Chondrocyte (in vitro differentiated cells): ENCODE results near the gene ERCC6L. TPM values are rescaled to one million over a fixed set of nuclear protein-coding genes. Genes with fewer than 3 reads are reported as not detected.
A peak's percentile ranks its signal among the peaks of the same experiment; 100 is the strongest.

Experiments
- DNase-seq: peaks from one replicate; pipeline ENCODE4 v3.0.0; 2021; ENCODE audit warnings: mixed read lengths, low spot score
- H3K27ac Mint-ChIP-seq: one replicate; pipeline ENCODE4 v1.8.0; 2021; ENCODE audit warnings: mild to moderate bottlenecking, moderate library complexity, mixed read lengths; ENCODE audit not compliant: unreplicated experiment
- H3K27me3 Mint-ChIP-seq: 2 replicates; pipeline ENCODE4 v1.8.0; 2021; ENCODE audit warnings: low read depth, mixed read lengths
- H3K36me3 Mint-ChIP-seq: 2 replicates; pipeline ENCODE4 v1.8.0; 2021; ENCODE audit warnings: low read depth, mixed read lengths
- H3K4me1 Mint-ChIP-seq: 2 replicates; pipeline ENCODE4 v1.8.0; 2021; ENCODE audit warnings: low read depth, mild to moderate bottlenecking, mixed read lengths
- H3K4me3 Mint-ChIP-seq: one replicate; pipeline ENCODE4 v1.8.0; 2021; ENCODE audit warnings: mild to moderate bottlenecking, moderate library complexity, mixed read lengths; ENCODE audit not compliant: unreplicated experiment
- H3K9me3 Mint-ChIP-seq: 2 replicates; pipeline ENCODE4 v1.8.0; 2021; ENCODE audit warnings: low read depth, mixed read lengths
- total RNA-seq: library from RNA; stranded (reverse); gene quantifications from 3 replicates; pipeline ENCODE4 v1.2.1, GENCODE V29; 2021
- TF ChIP-seq, protein P1 (sequence below): fragments of 200-600 bp; sonication (generic); IDR thresholded peaks from 2 replicates; pipeline ENCODE4 v1.5.0; 2021; ENCODE audit warnings: antibody characterized with exemption, mild to moderate bottlenecking, moderate library complexity

Gene ERCC6L
- total RNA-seq, 1 donor from 2014 or later = 0.87 TPM

DNA sequence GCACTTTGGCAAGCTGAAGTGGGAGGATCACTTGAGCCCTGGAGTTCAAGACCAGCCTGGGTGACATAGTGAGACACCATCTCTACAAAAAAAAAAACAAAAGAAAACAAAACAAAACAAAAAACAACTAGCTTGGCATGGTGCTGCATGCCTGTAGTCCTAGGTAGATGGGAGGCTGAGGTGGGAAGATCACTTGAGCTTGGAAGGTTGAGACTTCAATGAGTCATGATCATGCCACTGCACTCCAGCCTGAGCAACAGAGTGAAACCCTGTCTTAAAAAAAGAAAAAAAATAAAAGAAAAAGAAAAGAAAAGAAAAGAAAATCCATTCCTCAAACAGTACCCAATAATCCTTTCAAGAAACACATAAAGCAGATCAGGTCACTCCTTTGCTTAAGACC, 14.9 kb upstream of the ERCC6L start:
- H3K9me3 Mint-ChIP-seq = no peaks in the 10 kb centered on the region
- H3K36me3 Mint-ChIP-seq = no peaks in the 10 kb centered on the region
- H3K4me1 Mint-ChIP-seq = peaks cover 17% of the 10 kb centered on the region
- peaks cover 11% of the 10 kb centered on the region for H3K27me3 Mint-ChIP-seq
- DNase-seq = no peak
- TF ChIP-seq, protein P1, sequence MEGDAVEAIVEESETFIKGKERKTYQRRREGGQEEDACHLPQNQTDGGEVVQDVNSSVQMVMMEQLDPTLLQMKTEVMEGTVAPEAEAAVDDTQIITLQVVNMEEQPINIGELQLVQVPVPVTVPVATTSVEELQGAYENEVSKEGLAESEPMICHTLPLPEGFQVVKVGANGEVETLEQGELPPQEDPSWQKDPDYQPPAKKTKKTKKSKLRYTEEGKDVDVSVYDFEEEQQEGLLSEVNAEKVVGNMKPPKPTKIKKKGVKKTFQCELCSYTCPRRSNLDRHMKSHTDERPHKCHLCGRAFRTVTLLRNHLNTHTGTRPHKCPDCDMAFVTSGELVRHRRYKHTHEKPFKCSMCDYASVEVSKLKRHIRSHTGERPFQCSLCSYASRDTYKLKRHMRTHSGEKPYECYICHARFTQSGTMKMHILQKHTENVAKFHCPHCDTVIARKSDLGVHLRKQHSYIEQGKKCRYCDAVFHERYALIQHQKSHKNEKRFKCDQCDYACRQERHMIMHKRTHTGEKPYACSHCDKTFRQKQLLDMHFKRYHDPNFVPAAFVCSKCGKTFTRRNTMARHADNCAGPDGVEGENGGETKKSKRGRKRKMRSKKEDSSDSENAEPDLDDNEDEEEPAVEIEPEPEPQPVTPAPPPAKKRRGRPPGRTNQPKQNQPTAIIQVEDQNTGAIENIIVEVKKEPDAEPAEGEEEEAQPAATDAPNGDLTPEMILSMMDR = no peak
- H3K4me3 Mint-ChIP-seq = no peak overlapping the region
- H3K27ac Mint-ChIP-seq = no peak overlapping the region

DNA sequence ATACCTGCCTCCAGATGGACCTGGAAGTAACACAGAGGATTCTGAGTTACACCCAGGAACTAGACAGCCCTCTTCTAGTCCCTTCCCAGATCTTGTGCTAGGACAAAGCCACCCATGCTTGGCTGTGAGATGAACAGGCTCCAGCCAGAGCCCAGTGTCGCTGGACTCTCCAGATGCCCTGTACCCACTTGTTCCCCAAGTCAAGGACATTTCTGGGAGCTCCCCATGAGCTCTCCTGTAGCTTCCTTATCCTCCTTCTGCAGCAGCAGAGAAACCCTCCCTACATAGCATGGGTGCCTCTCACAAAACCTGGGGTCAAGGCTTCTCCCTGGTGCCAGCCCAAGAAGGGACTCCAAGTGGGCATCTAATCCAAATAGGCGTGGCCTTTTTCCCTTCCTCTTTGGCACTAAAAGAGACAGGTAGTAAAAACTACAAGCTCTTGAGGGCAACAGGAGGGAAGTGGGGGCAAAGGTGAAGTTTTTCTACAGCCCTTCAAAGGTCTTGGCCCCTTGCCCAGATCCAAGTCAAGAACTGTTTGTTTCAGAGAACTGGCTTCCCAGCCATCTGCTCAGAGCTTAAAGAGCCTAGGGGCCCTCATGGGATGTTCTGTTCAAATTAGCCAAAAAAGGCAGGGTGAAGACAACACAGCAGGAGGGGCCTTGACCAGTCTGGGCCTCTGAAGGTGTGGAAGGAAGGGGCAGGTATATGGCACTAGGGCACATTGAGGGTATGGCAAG, 8.5 kb upstream of the ERCC6L start:
- peaks cover 6% of the 10 kb centered on the region for H3K4me1 Mint-ChIP-seq
- H3K9me3 Mint-ChIP-seq = no peaks in the 10 kb centered on the region
- DNase-seq = no peak

DNA sequence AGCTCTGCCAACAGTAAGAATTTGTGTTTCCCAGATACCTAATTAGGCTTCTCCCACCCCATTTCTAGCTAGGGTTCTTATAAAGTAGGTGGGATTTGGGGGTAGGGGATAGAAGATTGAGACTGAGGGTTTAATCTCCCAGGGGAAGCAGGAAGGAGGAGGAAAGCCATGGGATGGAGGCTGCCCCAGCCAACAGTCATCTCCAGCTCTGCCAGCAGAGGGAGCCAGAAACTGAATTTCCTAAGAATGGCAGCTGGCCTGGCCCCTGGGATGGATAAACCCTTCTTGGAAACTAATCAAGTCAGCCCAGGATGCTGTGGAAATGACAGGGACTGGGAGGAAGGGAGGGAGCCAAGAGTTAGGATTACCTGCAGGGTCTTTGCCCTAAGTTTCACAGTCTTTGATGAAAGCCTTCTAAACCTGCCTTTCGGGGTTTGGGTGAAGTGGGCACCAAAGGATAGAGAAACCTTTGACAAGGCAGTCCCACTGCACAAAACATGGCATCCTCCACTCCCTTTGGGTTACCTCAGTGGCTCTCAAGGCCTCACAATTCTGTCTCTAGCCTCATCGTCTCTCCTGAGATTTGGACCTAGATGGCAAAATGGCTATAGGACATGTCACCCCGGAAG, 6.7 kb upstream of the ERCC6L start:
- TF ChIP-seq, protein P1 = peak; percentile 87
- no peak for DNase-seq
- Mint-ChIP-seq H3K36me3 (no peaks in the 10 kb centered on the region), H3K4me3 (no peak overlapping the region), H3K27ac (no peak overlapping the region), H3K4me1 (peaks cover 6% of the 10 kb centered on the region), H3K9me3 (no peaks in the 10 kb centered on the region), H3K27me3 (no peaks in the 10 kb centered on the region)

More for the DNA sequence above, 8.5 kb upstream of the ERCC6L start:
- no peak overlapping the region for H3K4me3 Mint-ChIP-seq
- no peaks in the 10 kb centered on the region for H3K27me3 Mint-ChIP-seq
- TF ChIP-seq, protein P1 = no peak
- no peaks in the 10 kb centered on the region for H3K36me3 Mint-ChIP-seq
- no peak overlapping the region for H3K27ac Mint-ChIP-seq

DNA sequence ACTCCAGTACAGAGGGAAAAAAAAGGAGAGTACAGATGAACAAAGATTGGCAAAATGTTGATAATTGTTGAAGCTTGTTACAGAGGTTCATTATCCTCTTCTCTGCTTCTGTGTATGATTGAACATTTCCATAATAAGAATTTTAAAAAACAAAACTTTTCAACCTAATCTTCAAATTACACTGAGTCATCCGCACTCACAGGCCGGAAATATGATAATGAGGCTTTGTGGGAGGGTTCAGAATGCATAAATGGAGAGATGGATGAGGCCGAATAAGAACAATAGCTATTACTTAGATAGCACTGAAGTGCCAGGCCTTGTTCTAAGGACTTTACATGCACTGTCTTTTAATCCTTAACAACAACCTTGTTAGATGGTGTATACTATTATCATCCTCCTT, 4.6 kb upstream of the ERCC6L start:
- Mint-ChIP-seq H3K27ac (no peak overlapping the region), H3K36me3 (no peaks in the 10 kb centered on the region), H3K27me3 (no peaks in the 10 kb centered on the region), H3K4me1 (peaks cover 6% of the 10 kb centered on the region), H3K4me3 (no peak overlapping the region), H3K9me3 (no peaks in the 10 kb centered on the region)
- TF ChIP-seq, protein P1 = no peak
- DNase-seq = no peak

DNA sequence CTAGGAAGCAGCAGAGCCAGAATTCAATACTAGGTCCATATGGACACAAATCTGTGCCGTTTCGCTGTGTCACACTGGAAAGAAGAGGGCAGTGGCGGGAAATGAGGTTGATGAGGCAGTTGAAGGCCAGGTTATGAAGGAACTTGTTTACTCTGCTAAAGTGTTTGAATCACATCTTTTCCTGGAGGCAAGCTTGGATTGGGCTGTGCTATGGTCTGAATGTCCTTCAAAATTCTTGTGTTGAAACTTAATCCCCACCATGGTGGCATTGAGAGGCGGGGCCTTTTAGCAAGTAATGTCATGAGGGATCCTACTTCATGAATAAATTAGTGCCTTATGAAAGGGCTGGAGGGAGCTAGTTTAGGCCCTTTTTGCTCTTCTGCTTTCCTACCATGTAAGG, 2.1 kb upstream of the ERCC6L start:
- Mint-ChIP-seq H3K4me1 (peaks cover 15% of the 10 kb centered on the region), H3K27me3 (no peaks in the 10 kb centered on the region), H3K36me3 (no peaks in the 10 kb centered on the region), H3K4me3 (no peak overlapping the region), H3K27ac (no peak overlapping the region), H3K9me3 (no peaks in the 10 kb centered on the region)
- TF ChIP-seq, protein P1 = no peak
- DNase-seq = no peak
